HepG2 (cell line): ENCODE data around the gene SSC5D. TPM values are rescaled to one million over a fixed set of nuclear protein-coding genes. Genes with fewer than 3 reads are reported as not detected.

Experiments
- ATAC-seq: fragments of 200-7000 bp; cut with Tn5 transposase; 3 replicates; pipeline ENCODE4 v1.9.1; 2020; ENCODE audit warnings: mild to moderate bottlenecking, moderate library complexity
- BruUV-seq: library from RNA; stranded (reverse); fragments of 400-500 nt; replicated peaks from 2 replicates; lab custom pipeline; 2021; lab: Mats Ljungman, UMichigan
- CTCF ChIA-PET: fragments of 300-600 bp; formaldehyde crosslinking; extraction: SDS; loops from one replicate; lab custom pipeline; 2021; ENCODE audit warnings: low total read pairs, inconsistent platforms, low intra/inter-chr PET ratio; lab: Yijun Ruan, JAX
- POLR2A ChIA-PET: fragments of 350-600 bp; sonication (Branson Sonifier 250); formaldehyde crosslinking; loops from one replicate; lab custom pipeline; 2020; ENCODE audit warnings: antibody characterized with exemption, inconsistent platforms; lab: Yijun Ruan, JAX
- DNase-seq: peaks from one replicate; pipeline ENCODE4 v3.0.0-alpha.2; 2015; ENCODE audit warnings: low spot score
- FAIRE-seq: peaks from 3 replicates; lab custom pipeline; 2011; peaks lifted over from hg19 to GRCh38; lab: Jason Lieb, UNC
- H2AFZ ChIP-seq: one replicate; pipeline ENCODE4 v1.6.1; 2011; ENCODE audit warnings: low read length, inconsistent platforms
- H3K27ac ChIP-seq: fragments of 300-600 bp; 3 replicates; pipeline ENCODE4 v1.8.0; 2011; ENCODE audit warnings: mixed run types, mild to moderate bottlenecking, mixed read lengths, low read length, inconsistent platforms; ENCODE audit not compliant: insufficient read depth; ENCODE audit errors: extremely low read length
- H3K27me3 ChIP-seq, 2 experiments: fragments of 200-600 bp in 1 of 2; 2 replicates in 1 of 2; 3 replicates in 1 of 2; pipeline versions ENCODE4 v1.6.0 to v1.8.0; 2011; ENCODE audit warnings: low read length in 2 of 2, mild to moderate bottlenecking in 2 of 2, moderate library complexity in 2 of 2, inconsistent platforms in 1 of 2; ENCODE audit not compliant: insufficient read depth in 2 of 2, control insufficient read depth in 1 of 2
- H3K36me3 ChIP-seq, 2 experiments: fragments of 200-600 bp in 1 of 2; replicated peaks in 1 of 2; 2 replicates in 1 of 2; 3 replicates in 1 of 2; pipeline versions ENCODE4 v1.5.1 to v1.8.0; 2011; ENCODE audit warnings: low read length in 2 of 2, inconsistent platforms in 1 of 2; ENCODE audit not compliant: insufficient read depth in 2 of 2, control insufficient read depth in 1 of 2
- H3K4me1 ChIP-seq: 2 replicates; pipeline ENCODE4 v1.5.1; 2012; ENCODE audit warnings: low read length, inconsistent platforms; ENCODE audit not compliant: insufficient read depth
- H3K4me2 ChIP-seq: 2 replicates; pipeline ENCODE4 v1.6.0; 2011; ENCODE audit warnings: low read depth, low read length, inconsistent platforms
- H3K4me3 ChIP-seq, 3 experiments: fragments of 200-600 bp in 1 of 3; sonication (generic), shearing (Covaris generic) in 1 of 3; replicated peaks in 1 of 3; 2 replicates each; pipeline ENCODE4 v1.5.1; 2011 to 2016; ENCODE audit warnings: low read length in 3 of 3, inconsistent platforms in 2 of 3, low read depth in 2 of 3, mild to moderate bottlenecking in 2 of 3, control low read depth in 1 of 3, mixed read lengths in 1 of 3; ENCODE audit not compliant: insufficient read depth in 1 of 3
- H3K79me2 ChIP-seq: one replicate; pipeline ENCODE4 v1.6.1; 2011; ENCODE audit warnings: low read length, inconsistent platforms; ENCODE audit not compliant: insufficient read depth
- H3K9ac ChIP-seq: 2 replicates; pipeline ENCODE4 v1.6.0; 2011; ENCODE audit warnings: mild to moderate bottlenecking, low read depth, low read length, inconsistent platforms; ENCODE audit not compliant: insufficient read depth
- H3K9me3 ChIP-seq: 2 replicates; pipeline ENCODE4 v1.5.1; 2012; ENCODE audit warnings: mild to moderate bottlenecking, low read length
- H4K20me1 ChIP-seq: 2 replicates; pipeline ENCODE4 v1.6.0; 2011; ENCODE audit warnings: inconsistent platforms, mild to moderate bottlenecking, low read length, moderate library complexity; ENCODE audit not compliant: insufficient read depth
- CEBPZ ChIP-seq: IDR thresholded peaks from 2 replicates; pipeline ENCODE4 v1.6.1; 2012; ENCODE audit warnings: low read length, improper control_type of control experiment
- CENPT ChIP-seq: sonication (generic); formaldehyde crosslinking; IDR thresholded peaks from 2 replicates; pipeline ENCODE4 v1.8.0; 2022; ENCODE audit warnings: low read depth, mild to moderate bottlenecking, moderate library complexity, missing genetic modification reagents
- CSRNP1 ChIP-seq: sonication (generic); formaldehyde crosslinking; IDR thresholded peaks from 2 replicates; pipeline ENCODE4 v1.8.1; 2023; ENCODE audit warnings: mild to moderate bottlenecking, missing genetic modification reagents
- MAX ChIP-seq: IDR thresholded peaks from 2 replicates; pipeline ENCODE4 v1.6.1; 2012; ENCODE audit warnings: inconsistent platforms
- PCBP1 ChIP-seq: fragments of 200-400 bp; formaldehyde crosslinking; IDR thresholded peaks from 2 replicates; pipeline ENCODE4 v1.6.1; 2017; ENCODE audit warnings: mild to moderate bottlenecking, low read depth, low read length, borderline replicate concordance
- SIX4 ChIP-seq: sonication (generic); formaldehyde crosslinking; IDR thresholded peaks from 2 replicates; pipeline ENCODE4 v1.4.0; 2020; ENCODE audit warnings: missing genetic modification reagents
- YEATS2 ChIP-seq: sonication (generic); formaldehyde crosslinking; IDR thresholded peaks from 2 replicates; pipeline ENCODE4 v1.4.0; 2020; ENCODE audit warnings: missing genetic modification reagents, borderline replicate concordance
- ZFY ChIP-seq: sonication (generic); formaldehyde crosslinking; IDR thresholded peaks from 2 replicates; pipeline ENCODE4 v1.4.0; 2020; ENCODE audit warnings: missing genetic modification reagents
- ZNF747 ChIP-seq: sonication (generic); formaldehyde crosslinking; IDR thresholded peaks from 2 replicates; pipeline ENCODE4 v1.8.1; 2023; ENCODE audit warnings: missing genetic modification reagents, mild to moderate bottlenecking, borderline replicate concordance
- ZSCAN21 ChIP-seq: sonication (generic); formaldehyde crosslinking; IDR thresholded peaks from 2 replicates; pipeline ENCODE4 v1.8.0; 2022; ENCODE audit warnings: mild to moderate bottlenecking, missing genetic modification reagents, moderate library complexity, borderline replicate concordance
- WGBS: methylation state at CpG from one replicate; pipeline ENCODE4 v1.1.6; 2017; ENCODE audit warnings: low lambda C conversion rate; 5-methylcytosine and 5-hydroxymethylcytosine counted together
- in situ Hi-C: cut with HindIII; loops from 2 replicates; pipeline ENCODE4 v1.10.0; 2017; ENCODE audit warnings: low pct_unique_long_range_greater_than_20kb; ENCODE audit not compliant: extremely low pct_ligation_motif_present
- intact Hi-C: fragments of 100-400 bp; cut with micrococcal nuclease; formaldehyde crosslinking; loops from one replicate; pipeline ENCODE4 v1.10.0; 2022; ENCODE audit not compliant: unreplicated experiment
- polyA plus RNA-seq, 8 experiments: library from polyadenylated mRNA; depleted of rRNA in 3 of 8; stranded (reverse) in 7 of 8; unstranded in 1 of 8; fragments of >200 nt; fragmentation: Illumina TruSeq in 4 of 8; extraction: Trizol in 4 of 8; gene quantifications; 2 replicates each; pipeline versions ENCODE4 v1.2.1 to v1.2.3, GENCODE V29; 2011 to 2016; ENCODE audit warnings: low read depth in 4 of 8, missing spikeins in 1 of 8, mixed read lengths in 1 of 8; ENCODE audit not compliant: insufficient read depth in 1 of 8
- total RNA-seq, 5 experiments: library from RNA; depleted of rRNA; stranded (reverse); fragments of >200 nt; fragmentation: Illumina TruSeq; extraction: Trizol; gene quantifications; 2 replicates each; pipeline ENCODE4 v1.2.3, GENCODE V29; 2016; ENCODE audit warnings: low read depth in 1 of 5
- TF ChIP-seq, protein P1 (sequence below): sonication (generic); formaldehyde crosslinking; IDR thresholded peaks from 2 replicates; pipeline ENCODE4 v1.9.0; 2021; ENCODE audit warnings: missing genetic modification reagents, mild to moderate bottlenecking, borderline replicate concordance
- TF ChIP-seq, protein P2 (sequence below): sonication (generic); formaldehyde crosslinking; IDR thresholded peaks from 2 replicates; pipeline ENCODE4 v1.4.0; 2020; ENCODE audit warnings: missing genetic modification reagents

SSC5D gene
- total and polyA plus RNA-seq, 2 of the 13 experiments (the other 11 are each of a cell fraction or from before 2014, with no cell fraction given) = not detected

- Histone ChIP-seq H3K9ac (peak overlapping the region; percentile 69), H3K4me2 (peak overlapping the region; percentile 91), H3K27me3 (peaks cover 3 to 10% of the 10 kb centered on the region in 2 experiments; a peak in 3 of 5 replicates), H3K4me3 (peak overlapping the region; percentile 62 to 79 (median 69)), H3K9me3 (no peaks in the 10 kb centered on the region), H2AFZ (no peak overlapping the region), H4K20me1 (no peaks in the 10 kb centered on the region), H3K27ac (peak overlapping the region; percentile 33), H3K36me3 (no peaks in the 10 kb centered on the region), H3K4me1 (peaks cover 33% of the 10 kb centered on the region), H3K79me2 (no peaks in the 10 kb centered on the region)
- TSS peak; percentile 67 for BruUV-seq
- in situ Hi-C loops = no loop called here
- ChIA-PET POLR2A (interaction anchor here (1.6 to 4.3 kb wide), 4 partner anchors 9 to 68 kb away, joined by 3 to 44 read pairs (median 4); partner anchors contain the start of genes ISOC2 and ZNF628), CTCF (no interaction called here)
- TF ChIP-seq CSRNP1 (0 out of 2 replicates have a peak, but pooled peaks have one; percentile 36), SIX4 (CRISPR knock-in tag) (no peak), ZNF747 (0 out of 2 replicates have a peak, but pooled peaks have one; percentile 31), PCBP1 (0 out of 2 replicates have a peak, but pooled peaks have one; percentile 19), YEATS2 (CRISPR knock-in tag) (0 out of 2 replicates have a peak, but pooled peaks have one; percentile 3), ZSCAN21 (CRISPR knock-in tag) (no peak), CEBPZ (no peak), ZFY (CRISPR knock-in tag) (peak; percentile 36; the same call in 1 of the 2 replicates), MAX (no peak), CENPT (CRISPR knock-in tag) (no peak)
- TF ChIP-seq, protein P1, sequence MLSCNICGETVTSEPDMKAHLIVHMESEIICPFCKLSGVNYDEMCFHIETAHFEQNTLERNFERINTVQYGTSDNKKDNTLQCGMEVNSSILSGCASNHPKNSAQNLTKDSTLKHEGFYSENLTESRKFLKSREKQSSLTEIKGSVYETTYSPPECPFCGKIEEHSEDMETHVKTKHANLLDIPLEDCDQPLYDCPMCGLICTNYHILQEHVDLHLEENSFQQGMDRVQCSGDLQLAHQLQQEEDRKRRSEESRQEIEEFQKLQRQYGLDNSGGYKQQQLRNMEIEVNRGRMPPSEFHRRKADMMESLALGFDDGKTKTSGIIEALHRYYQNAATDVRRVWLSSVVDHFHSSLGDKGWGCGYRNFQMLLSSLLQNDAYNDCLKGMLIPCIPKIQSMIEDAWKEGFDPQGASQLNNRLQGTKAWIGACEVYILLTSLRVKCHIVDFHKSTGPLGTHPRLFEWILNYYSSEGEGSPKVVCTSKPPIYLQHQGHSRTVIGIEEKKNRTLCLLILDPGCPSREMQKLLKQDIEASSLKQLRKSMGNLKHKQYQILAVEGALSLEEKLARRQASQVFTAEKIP (CRISPR knock-in tag) = no peak
- TF ChIP-seq, protein P2, sequence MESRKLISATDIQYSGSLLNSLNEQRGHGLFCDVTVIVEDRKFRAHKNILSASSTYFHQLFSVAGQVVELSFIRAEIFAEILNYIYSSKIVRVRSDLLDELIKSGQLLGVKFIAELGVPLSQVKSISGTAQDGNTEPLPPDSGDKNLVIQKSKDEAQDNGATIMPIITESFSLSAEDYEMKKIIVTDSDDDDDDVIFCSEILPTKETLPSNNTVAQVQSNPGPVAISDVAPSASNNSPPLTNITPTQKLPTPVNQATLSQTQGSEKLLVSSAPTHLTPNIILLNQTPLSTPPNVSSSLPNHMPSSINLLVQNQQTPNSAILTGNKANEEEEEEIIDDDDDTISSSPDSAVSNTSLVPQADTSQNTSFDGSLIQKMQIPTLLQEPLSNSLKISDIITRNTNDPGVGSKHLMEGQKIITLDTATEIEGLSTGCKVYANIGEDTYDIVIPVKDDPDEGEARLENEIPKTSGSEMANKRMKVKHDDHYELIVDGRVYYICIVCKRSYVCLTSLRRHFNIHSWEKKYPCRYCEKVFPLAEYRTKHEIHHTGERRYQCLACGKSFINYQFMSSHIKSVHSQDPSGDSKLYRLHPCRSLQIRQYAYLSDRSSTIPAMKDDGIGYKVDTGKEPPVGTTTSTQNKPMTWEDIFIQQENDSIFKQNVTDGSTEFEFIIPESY (CRISPR knock-in tag) = no peak
- DNase-seq = no peak
- 13% methylated on average over 4 of the region's 18 CpGs for WGBS
- ATAC-seq = no peak; the same call in 2 of the 3 replicates
- intact Hi-C loops = no loop called here
- no peak for FAIRE-seq
Observed at GRCh38 chr19:55485439-55486011, 2.7 kb upstream of the SSC5D start.
